COR-L47 (cell line): ENCODE results near the gene TNP2.

Source experiments
- DNase-seq: peaks from one replicate; lab custom pipeline; 2025; lab: John Stamatoyannopoulos, UW

Gene TNP2

GRCh38 chr16:11256661-11257130, 12.4 kb downstream of the TNP2 start:
- no peak for DNase-seq

- DNase-seq = peak; percentile 79
Observed at GRCh38 chr16:11255737-11256660, 13.1 kb downstream of the TNP2 start, which contains the start of gene SOCS1. SOCS1 (minus strand) TSS chr16:11256204; CDS start chr16:11255478, 726 bp downstream.

GRCh38 chr16:11254913-11255736, 14.0 kb downstream of the TNP2 start:
- DNase-seq = peak; percentile 49

GRCh38 chr16:11253995-11254912, 14.9 kb downstream of the TNP2 start:
- no peak for DNase-seq

GRCh38 chr16:11253009-11253994, 15.8 kb downstream of the TNP2 start:
- no peak for DNase-seq

GRCh38 chr16:11252482-11252931, 16.6 kb downstream of the TNP2 start:
- DNase-seq = no peak

GRCh38 chr16:11251525-11252481, 17.3 kb downstream of the TNP2 start:
- no peak for DNase-seq

GRCh38 chr16:11250786-11251524, 18.2 kb downstream of the TNP2 start:
- no peak for DNase-seq

GRCh38 chr16:11250091-11250785, 18.9 kb downstream of the TNP2 start:
- no peak for DNase-seq

- no peak for DNase-seq
Observed at GRCh38 chr16:11249233-11250061, 19.7 kb downstream of the TNP2 start.

GRCh38 chr16:11248133-11248532, 21.0 kb downstream of the TNP2 start:
- no peak for DNase-seq

- DNase-seq = no peak
Observed at GRCh38 chr16:11245988-11246387, 23.1 kb downstream of the TNP2 start.

GRCh38 chr16:11245222-11245737, 23.8 kb downstream of the TNP2 start:
- DNase-seq = no peak

- no peak for DNase-seq
Observed at GRCh38 chr16:11242658-11243057, 26.5 kb downstream of the TNP2 start.

- DNase-seq = no peak
Observed at GRCh38 chr16:11241480-11242204, 27.5 kb downstream of the TNP2 start.
